NCI-H69 (cell line): ENCODE measurements around the gene SLC39A11.
"Not testable (repeated sequence)": the region's sequence is repeated elsewhere in the genome, so short reads cannot be mapped to it uniquely, and the experiment has no call there.

Experiments used
- DNase-seq: peaks from one replicate; lab custom pipeline; 2025; lab: John Stamatoyannopoulos, UW

The SLC39A11 gene, protein sequence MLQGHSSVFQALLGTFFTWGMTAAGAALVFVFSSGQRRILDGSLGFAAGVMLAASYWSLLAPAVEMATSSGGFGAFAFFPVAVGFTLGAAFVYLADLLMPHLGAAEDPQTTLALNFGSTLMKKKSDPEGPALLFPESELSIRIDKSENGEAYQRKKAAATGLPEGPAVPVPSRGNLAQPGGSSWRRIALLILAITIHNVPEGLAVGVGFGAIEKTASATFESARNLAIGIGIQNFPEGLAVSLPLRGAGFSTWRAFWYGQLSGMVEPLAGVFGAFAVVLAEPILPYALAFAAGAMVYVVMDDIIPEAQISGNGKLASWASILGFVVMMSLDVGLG

DNA sequence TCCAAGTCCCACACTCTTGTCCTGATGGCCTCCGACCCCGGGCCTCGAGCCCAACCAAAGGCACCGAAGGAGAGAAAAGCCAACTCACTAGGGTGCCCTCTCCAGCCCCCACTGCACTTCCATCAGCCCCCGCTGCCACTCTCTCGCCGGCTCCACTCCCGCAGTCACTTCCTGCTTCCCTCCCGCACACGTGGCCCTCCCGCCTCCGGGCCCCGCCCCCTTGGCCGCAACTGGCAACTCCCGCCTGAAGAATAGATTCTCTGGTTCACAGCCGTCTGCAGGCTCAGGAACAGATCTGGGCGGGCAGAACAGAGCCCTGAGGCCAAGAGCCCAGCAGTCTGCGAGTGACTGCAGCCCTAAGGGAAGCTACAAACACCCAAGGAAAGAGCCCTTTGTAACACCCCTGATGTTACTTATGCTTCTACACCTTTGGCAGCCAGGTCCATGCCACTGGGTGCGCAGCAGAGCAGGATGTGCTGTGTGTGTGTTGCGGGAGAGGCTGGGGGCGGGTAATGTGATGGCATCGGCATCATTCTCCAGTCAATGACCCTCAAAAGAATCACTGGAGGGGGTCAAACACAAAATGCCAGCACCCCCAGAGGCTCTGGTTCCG lies at the start of gene SLC39A11:
Gene SLC39A11 (minus strand): TSS at position 166 of the 613 bp plus-strand sequence. CDS start 3,924 bp downstream, outside the sequence.
- peak; percentile 99 for DNase-seq

DNA sequence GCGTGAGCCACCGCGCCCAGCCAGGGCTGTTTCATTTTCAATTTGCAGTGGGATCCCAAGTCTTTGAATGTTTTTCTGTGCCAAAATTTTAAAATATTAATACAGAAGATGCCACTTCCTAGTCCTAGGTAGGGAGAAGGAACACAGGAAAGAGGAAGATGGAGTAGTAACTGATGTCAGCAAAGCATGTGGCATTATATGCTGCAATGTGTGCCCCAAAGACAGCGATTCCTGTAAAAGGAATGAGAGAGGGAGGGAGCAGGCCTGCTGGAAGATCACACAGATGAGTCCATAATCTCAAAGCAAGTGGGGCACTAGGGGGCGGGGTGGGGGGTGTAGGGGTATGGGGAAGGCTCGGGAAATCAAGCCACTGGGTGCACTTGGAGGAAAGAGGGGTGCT lies 48.9 kb upstream of the SLC39A11 start:
- no peak for DNase-seq

DNA sequence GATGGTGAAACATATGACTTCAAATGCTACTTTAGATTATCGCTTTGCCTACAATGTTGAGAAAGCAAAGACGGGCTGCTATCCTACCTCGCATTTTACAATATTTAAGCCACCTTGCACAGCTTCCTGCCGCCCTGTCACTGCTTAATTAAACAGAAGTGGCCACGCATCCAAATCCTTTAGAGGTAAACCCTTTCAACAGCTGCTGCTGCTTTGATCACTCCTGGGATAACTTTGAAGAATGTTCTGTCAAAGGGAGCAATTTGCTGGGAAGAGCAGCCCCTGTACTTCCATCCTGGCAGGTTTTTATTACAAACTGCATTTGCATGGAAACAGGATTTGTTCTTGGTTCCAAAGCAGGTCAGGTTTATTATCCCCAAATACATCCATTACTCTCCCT lies 48.1 kb upstream of the SLC39A11 start:
- peak; percentile 59 for DNase-seq

DNA sequence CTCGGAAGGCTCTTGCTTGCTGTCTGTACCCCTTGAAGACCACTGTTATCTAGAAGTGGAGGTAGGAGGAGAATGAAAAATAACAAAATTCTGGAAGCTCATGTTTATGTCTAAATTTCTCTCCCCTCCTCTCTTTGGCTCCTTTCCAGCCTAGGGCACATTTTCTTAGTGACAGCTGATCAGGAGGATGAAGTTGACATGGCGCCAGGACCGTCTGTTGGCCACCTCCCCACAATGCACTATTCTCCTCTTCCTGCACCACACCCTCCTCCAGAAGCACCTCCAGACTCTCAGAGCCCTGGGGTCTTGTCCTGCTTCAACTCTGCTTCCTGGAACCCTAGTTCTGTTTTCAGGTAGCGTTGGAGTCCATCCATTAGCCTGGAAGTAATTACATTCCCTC lies 46.8 kb upstream of the SLC39A11 start:
- DNase-seq = no peak

DNA sequence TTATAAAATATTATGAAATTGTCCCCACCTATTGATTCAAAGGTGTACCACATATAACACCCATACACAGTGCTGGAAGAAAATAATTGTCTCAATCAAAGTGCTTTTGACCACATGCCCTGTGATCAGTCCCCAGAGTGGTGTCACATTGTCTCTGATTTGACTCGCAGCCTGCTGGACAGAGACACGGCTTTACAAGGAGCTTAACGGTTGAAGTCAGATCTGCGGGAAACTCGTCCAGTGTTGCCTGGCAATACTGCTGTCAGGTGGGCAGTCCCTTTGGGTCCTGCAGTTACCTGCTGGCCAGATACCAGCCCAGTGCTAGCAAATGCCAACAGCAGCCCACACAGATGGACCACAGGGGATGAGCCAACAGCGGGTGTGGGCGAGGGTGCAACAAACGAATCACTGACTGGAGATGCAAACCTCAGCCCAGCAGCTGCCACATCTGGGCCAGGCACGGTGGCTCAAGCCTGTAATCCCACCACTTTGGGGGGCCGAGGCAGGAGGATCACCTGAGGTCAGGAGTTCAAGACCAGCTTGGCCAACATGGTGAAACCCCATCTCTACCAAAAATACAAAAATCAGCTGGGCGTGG lies 46.2 kb upstream of the SLC39A11 start:
- peak; percentile 86 for DNase-seq

DNA sequence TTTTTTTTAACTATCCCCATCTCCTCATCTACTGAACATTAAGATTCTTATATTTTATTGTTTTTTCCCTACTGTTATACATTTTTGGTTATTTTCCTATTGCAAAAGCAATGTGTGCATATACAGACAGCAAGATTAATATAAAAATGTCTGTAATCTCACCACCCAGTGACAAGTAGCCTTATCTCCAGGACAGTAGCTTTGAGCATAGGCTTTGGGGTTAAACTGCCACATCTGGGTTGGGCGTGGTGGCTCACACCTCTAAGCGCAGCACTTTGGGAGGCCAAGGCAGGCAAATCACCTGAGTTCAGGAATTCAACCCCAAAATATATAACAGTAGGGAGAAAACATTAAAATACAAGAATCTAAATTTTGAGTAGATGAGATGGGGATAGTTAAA lies 44.9 kb upstream of the SLC39A11 start:
- DNase-seq = no peak

DNA sequence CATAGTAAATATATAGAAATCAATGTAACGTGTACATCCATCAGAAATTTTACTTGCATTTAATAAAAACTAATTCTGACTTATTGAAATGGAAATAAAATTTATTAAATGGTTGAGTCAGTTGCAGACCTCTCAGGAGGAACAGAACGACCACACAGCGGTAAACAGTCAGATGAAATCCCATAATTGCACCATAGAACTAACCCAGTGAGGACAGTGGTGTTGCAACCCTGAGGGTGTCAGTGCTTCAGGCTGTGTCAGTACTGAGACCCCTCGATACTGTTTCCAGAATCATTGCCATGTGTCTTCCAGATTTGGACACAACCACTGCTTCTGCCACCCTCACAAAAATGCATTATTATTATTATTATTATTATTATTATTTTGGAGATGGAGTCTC lies 43.3 kb upstream of the SLC39A11 start:
- no peak for DNase-seq

DNA sequence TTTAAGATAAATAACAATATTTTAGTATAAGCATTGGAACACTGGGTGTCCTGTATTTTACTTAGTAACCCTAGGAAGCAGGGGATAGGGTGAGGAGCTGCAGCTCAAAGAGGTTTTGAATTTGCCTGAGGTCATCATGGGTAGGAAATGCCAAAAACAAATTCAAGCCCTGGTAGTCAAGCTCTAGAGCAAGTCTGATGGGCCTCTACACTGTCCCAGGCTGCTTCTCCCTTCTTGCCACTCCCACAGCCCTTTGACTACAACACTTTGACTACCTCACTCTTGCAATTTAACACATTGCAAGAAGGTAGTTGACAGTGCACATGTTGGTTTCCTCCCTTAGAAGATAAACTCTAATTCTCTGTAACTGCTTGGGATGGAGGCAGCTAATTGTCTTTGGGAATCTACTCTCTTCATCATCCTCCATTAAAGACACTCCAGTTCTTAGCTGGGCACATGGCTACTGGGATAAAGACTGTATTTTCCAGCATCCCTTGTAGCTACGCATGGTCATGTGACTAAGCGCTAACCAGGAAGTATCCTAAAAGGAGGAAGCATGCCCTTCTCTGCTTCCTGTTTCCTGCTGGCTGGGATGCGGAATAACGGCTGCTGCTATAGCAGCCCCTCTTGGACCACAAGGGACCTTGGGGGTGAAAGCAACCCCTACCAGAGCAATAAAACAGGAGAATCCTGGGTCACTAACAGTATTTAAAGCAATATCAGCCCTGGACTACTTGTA lies 41.6 kb upstream of the SLC39A11 start:
- DNase-seq = peak; percentile 44

DNA sequence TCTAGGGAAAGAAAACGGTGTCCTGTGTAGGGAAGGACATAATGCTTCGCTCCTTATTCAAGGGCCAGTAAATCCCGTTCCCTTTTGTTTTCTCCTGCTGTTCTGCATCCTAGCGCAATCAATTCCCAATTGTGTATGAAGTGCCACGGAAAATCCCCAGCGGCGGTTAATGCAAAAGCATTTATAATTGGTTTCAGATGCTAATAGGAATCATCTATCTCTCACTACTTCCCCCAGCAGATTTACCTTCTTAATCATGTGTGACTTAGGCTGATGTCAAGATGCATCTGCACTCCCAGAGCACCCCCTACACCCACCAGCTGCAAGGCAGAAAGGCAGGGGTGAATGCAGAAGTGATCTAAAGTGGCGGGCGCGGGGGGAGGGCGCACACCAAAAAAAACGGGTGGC lies 39.6 kb upstream of the SLC39A11 start:
- no peak for DNase-seq

DNA sequence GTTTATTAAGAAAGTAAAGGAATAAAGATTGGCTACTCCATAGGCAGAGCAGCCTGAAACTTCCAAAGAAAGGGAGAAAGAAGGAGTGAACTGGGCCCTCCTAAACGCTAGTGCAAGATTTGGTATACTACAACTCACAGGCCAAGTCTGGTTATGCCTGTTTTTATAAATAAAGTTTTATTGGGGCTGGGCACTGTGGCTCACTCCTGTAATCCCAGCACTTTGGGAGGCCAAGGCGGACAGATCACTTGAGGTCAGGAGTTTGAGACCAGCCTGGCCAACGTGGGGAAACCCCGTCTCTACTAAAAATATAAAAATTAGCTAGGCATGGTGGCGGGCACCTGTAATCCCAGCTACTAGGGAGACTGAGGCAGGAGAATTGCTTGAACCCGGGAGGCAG lies 39.0 kb upstream of the SLC39A11 start:
- not testable (repeated sequence) for DNase-seq

DNA sequence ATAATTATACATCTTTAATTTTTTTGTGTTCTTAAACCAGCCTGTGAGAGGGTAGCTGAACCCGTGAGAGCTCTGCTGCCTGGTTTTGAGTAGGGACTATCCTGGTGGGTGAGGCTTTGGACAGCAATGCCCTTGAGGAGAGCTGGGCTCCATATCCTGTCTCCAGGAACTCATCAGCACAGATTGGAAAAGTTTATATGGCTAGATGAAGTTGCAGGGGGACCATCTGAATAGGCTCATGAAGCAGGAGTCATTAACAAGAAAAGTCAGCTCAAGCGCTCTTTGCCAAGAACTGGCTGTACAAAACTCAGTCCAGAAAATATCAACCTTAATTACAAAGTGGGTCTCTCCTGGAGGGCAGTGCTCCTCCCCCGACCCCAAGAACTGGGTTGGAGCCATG lies 38.5 kb upstream of the SLC39A11 start:
- DNase-seq = no peak

DNA sequence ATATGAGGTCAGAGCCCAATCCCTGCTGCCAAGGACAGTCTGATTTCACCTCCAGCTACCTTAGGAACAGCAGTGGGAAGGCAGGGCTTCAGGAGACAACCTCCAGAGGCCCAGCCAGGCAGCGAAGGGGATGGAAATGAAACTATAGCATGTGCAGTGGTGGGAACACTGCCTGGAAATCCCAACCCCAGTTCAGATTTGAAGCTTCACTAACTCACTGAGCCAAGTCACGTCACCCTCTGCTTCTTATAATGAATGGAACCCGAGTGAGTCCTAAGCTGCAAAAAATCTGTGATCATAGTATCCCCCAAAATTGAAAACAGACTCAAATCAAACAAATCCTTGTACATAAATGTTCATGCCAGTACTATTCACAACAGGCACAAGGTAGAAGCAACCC lies 36.0 kb upstream of the SLC39A11 start:
- no peak for DNase-seq

DNA sequence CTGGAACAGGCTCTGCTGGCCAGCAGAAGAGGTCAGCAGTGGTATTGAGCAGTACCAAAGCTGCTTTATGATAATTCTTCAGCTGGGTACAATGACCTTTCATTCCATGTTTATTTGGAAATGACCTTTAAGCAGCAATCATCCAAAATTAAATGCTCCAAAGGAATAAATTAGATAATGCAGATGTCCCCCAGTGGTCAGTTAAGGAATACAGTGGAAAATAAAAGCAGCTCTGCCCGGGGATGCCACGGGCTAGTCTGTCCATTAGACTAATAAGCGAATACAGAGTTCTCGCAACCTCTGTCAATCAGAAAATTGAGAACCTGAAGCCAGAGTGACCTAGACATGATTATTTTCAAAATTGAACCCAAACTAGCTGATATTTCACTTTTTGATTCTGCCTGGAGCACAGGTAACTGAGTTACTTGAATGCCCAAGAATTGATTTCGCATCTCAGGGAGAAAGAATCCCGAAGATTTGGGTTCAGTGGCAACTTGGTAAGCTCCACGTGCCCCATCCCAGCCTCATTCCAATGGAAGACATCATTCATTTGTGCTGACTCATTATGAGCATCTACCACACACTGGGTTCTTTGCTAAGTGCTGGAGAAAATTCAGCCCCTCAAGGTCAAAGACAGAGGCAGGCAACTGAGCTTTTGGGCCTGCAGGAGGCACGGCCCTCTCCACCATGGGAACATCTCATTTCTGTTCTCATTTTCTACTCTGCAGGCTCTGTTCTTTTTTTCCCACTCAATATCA lies 34.4 kb upstream of the SLC39A11 start:
- DNase-seq = no peak

DNA sequence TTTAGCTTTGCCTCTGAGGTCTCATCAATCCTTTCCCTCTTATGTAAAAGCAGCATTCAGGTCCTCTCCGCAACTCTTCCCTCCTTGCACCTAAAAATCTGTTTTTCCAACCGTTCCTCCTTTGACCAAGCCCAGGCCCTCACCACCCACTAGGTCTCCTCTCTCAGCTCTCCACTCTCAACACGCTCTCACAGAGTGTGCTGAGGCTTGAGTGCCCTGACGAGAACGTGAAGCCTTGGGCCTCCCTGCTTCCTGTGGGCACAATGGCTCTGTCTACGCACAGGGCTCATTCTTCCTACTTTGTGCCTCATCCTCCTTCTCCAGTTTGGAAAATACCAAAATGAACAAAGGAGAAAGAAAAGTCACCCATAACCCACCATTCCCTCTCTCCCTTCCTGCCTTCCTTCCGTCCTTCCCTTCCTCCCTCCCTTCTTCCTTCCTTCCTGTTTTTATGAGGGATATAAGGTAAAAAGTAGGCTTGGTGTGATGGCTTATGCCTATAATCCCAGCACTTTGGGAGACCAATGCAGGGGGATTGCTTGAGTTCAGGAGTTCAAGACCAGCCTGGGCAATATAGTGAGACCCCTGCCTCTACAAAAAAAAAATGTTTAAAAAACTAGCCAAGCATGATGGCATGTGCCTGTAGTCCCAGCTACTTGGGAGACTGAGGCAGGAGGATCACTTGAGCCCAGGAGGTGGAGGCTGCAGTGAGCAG lies 31.3 kb upstream of the SLC39A11 start:
- DNase-seq = no peak

DNA sequence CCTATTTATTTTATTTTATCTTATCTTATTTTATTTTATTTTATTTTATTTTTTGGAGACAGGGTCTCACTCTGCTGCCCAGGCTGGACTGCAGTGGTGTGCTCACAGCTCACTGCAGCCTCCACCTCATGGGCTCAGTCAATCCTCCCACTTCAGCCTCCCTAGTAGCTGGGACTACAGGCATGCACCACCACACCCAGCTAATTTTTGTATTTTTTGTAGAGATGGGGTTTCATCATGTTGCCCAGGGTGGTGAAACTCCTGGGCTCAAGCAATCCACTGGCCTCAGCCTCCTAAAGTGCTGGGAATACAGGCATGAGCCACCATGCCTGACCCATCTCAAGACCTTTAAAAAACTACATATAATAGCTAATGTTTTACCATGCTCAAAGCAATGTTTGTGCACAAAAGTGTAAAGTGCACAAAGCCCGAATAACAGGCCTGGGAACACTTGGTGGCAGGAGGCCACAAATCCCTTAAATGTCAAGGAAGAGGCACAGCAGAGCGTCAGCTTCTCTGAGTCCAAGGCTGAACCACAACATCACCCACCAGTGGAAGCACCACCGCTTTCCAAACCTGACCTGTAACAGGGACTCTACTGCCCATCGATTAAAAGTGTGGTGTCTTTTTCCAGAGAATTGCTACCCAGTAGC lies 30.6 kb upstream of the SLC39A11 start:
- DNase-seq = no peak

DNA sequence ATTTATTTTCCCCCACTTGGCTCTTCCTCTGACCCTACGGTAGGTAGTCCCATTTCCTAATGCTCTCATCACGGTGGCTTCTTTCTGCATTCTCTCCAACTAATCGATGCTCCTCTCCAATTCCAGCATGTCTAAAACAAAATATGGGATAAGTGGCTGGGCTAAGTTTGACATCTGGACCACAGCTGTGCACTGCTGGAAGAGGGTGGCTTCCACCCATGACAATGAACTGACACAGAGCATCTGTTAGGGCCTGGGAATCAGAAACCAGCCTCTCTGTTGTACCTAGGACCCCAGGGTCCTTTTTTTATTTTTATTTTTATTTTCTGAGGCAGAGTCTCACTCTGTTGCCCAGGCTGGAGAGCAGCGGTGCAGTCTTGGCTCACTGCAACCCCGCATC lies 29.0 kb upstream of the SLC39A11 start:
- DNase-seq = no peak

DNA sequence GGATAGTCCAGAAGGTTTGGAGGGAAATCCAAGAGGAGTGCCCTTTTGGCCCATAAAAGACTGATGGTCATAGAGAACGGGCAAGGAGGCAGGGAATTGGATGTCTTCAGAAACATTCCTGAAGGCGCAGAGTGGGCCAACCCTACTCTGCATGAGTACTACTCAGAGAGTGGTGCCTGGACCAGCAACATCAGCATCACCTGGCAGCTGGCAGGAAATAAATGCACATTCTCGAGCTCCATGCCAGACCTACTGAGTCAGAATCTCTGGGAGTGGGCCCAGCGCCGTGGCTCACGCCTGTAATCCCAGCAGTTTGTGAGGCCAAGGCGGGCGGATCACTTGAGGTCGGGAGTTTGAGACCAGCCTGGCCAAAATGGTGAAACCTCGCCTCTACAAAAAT lies 27.1 kb upstream of the SLC39A11 start:
- no peak for DNase-seq

DNA sequence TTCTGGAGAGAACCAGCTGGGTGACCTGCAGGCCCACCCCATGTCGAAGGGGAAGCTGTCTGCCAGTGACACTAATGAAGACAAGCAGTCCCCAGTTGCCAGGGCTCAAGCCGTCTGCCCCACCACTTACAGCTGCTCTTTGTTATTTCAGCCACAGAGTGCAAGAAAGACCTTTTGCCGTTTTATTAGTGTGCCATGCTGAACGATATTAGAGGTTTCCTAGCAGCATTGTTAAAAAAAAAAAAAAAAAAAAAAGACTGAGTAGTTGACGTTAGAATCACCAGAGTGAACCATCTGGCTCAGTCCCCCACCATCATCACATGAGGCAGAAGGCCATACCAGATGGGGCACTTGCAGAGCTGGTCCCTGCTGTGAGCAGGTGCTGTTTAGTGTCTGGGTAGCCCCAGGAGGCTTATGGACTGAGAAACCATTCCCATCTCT lies 26.5 kb upstream of the SLC39A11 start:
- DNase-seq = peak; percentile 100

DNA sequence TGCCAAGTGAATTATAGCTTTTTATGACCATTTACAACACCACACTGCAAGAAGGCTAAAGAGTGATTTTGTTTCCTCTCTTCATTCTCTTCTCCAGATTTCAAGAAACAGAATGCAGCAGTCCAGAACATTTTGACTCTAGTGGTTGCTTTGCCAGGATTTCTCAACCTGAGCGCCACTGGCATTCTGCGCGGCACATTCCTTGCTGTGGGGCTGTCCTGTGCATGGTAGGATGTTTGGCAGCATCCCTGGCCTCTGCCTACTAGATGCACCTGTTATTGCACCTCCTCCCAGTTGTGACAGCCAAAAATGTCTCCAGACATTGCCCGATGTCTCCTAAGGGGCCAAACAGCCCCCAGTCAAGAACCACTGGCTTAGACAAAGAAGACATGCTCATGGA lies 25.7 kb upstream of the SLC39A11 start:
- peak; percentile 59 for DNase-seq

DNA sequence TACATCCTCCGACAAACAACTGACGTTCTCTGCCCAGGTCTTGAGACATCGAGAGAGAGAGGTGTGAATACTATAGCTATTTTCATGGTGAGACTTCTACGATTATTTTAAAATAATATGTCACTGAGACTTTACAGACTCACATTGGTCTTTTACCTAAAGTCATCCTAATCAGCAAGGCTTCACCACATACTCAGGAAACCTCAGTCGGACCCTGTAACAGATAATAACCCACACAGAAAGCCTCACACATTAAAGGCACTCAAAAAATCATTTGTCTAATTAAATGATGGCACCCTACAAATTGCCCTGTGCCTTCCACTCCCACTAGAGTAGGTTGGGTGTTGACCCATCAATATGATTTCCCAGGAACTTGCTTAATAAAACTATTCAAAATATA lies 19.8 kb upstream of the SLC39A11 start:
- no peak for DNase-seq

DNA sequence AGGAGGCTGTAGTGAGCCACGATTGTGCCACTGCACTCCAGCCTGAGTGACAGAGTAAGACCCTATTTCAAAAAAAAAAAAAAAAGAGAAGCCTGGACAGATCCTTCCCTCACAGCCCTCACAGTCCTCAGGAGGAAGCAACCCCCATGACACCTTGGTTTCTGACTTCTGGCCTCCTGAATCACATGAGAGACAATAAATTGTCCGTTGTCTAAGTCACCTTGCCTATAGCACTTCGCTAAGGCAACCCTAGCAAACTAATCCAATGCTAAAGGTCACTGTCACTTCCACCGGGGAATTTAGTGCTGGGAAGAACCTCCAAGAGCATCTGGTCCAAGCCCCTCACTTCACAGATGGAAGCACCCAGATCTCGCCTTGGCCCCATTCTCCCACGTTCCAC lies 18.9 kb upstream of the SLC39A11 start:
- no peak for DNase-seq
